ENCODE data around the gene TMEM154.

The TMEM154 gene

GRCh38 chr4:152657657-152658056, 22.1 kb downstream of the TMEM154 start:
- peaks cover 3 to 18% (median 15%) of the 10 kb centered on the region in 3 donors for H3K9me3 ChIP-seq
- H3K4me1 ChIP-seq = no peaks in the 10 kb centered on the region
- H3K27me3 ChIP-seq = peaks cover 0 to 5% of the 10 kb centered on the region in 2 donors
- no peak overlapping the region for H3K27ac ChIP-seq
- intact Hi-C loops (cut with DNase I; ENCODE audit: low total_unique reads) = no loop called here
- no peaks in the 10 kb centered on the region for H3K36me3 ChIP-seq
- DNase-seq = no peak
- H3K4me3 ChIP-seq = no peak overlapping the region
- TF ChIP-seq CTCF (IDR thresholded peaks at IDR 0.05) = no peak

GRCh38 chr4:152655272-152656129, 24.3 kb downstream of the TMEM154 start:
- intact Hi-C loops (cut with DNase I; ENCODE audit: low total_unique reads) = no loop called here
- TF ChIP-seq CTCF (IDR thresholded peaks at IDR 0.05) = no peak
- no peak for DNase-seq

GRCh38 chr4:152652102-152652501, 27.7 kb downstream of the TMEM154 start:
- peaks cover 3 to 10% (median 7%) of the 10 kb centered on the region in 3 donors for H3K9me3 ChIP-seq
- no peak overlapping the region for H3K4me3 ChIP-seq
- no peaks in the 10 kb centered on the region for H3K4me1 ChIP-seq
- no peak overlapping the region for H3K27ac ChIP-seq
- no peak for TF ChIP-seq CTCF (IDR thresholded peaks at IDR 0.05)
- H3K27me3 ChIP-seq = no peaks in the 10 kb centered on the region
- DNase-seq = no peak
- intact Hi-C loops (cut with DNase I; ENCODE audit: low total_unique reads) = no loop called here
- H3K36me3 ChIP-seq = no peaks in the 10 kb centered on the region

More at GRCh38 chr4:152655272-152656129, 24.3 kb downstream of the TMEM154 start:
- Histone ChIP-seq H3K27me3 (peaks cover 0 to 1% of the 10 kb centered on the region in 2 donors), H3K4me3 (no peak overlapping the region), H3K27ac (no peak overlapping the region), H3K4me1 (no peaks in the 10 kb centered on the region), H3K36me3 (no peaks in the 10 kb centered on the region), H3K9me3 (peaks cover 3 to 18% (median 15%) of the 10 kb centered on the region in 3 donors)

GRCh38 chr4:152651473-152652060, 28.2 kb downstream of the TMEM154 start:
- intact Hi-C loops (cut with DNase I; ENCODE audit: low total_unique reads) = no loop called here
- H3K27me3 ChIP-seq = no peaks in the 10 kb centered on the region
- no peaks in the 10 kb centered on the region for H3K4me1 ChIP-seq
- H3K27ac ChIP-seq = no peak overlapping the region
- no peak overlapping the region for H3K4me3 ChIP-seq
- no peak for TF ChIP-seq CTCF (IDR thresholded peaks at IDR 0.05)
- no peaks in the 10 kb centered on the region for H3K36me3 ChIP-seq
- peaks cover 0 to 5% (median 1%) of the 10 kb centered on the region in 3 donors for H3K9me3 ChIP-seq
- DNase-seq = no peak

GRCh38 chr4:152646221-152646620, 33.6 kb downstream of the TMEM154 start:
- TF ChIP-seq CTCF (IDR thresholded peaks at IDR 0.05) = no peak
- H3K9me3 ChIP-seq = no peaks in the 10 kb centered on the region
- H3K4me3 ChIP-seq = no peak overlapping the region
- no peaks in the 10 kb centered on the region for H3K36me3 ChIP-seq
- intact Hi-C loops (cut with DNase I; ENCODE audit: low total_unique reads) = no loop called here
- no peak for DNase-seq
- H3K4me1 ChIP-seq = no peaks in the 10 kb centered on the region
- no peaks in the 10 kb centered on the region for H3K27me3 ChIP-seq
- H3K27ac ChIP-seq = no peak overlapping the region

Data from tibial artery (tissue), 4 donors.